ENCODE measurements around the gene TNNC2. TPM values are rescaled to one million over a fixed set of nuclear protein-coding genes. Genes with fewer than 3 reads are reported as not detected.
"Not testable (repeated sequence)": the region's sequence is repeated elsewhere in the genome, so short reads cannot be mapped to it uniquely, and the experiment has no call there.

The TNNC2 gene
- total RNA-seq, 6 experiments from 2014 or later, result not detected

DNA sequence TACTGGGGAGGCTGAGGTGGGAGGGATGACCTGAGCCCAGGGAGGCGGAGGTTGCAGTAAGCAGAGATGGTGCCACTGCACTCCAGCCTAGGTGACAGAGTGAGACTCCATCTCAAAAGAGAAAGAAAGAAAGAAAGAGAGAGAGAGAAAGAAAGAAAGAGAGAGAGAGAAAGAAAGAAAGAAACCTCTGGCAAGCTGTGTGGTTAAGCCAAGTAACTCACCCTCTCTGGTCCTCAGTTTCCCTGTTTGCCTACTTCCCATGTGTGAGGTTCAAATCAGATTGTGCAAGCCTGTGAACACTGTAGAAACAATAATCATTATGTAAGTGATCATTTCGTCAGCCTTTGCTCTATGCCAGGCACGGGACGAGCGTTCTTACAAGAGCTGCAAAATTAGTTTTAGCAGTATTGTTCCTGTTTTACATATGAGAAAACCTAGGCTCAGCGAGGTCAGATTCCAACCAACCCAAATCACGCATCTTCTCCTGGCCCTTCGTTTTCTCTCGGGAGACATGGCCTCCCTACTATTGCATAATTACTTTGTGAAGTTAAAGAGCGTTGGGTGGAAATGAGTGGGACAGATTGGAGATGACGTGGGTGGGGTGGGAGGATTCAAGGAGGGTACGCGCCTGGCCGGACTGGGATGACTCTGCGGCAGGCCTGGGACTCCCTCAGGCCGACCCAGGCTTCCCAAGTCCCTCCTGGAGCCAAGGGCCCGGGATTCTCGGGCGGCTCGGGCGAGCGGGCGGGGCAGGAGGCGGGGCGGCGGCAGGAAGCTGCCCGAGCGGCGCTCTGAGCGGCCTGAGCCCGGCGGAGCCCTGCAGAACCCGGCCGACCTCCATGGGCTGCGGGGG, 6.1 kb upstream of the TNNC2 start, which contains the start of gene SNX21:
TSS of gene SNX21 (plus strand) at position 770 of the 853 bp plus-strand sequence. CDS start 121 bp downstream, outside the sequence.
- Mint-ChIP-seq H3K36me3 (ENCODE audit: low read depth) (peaks cover 13% of the 10 kb centered on the region; the same call in 1 of the 2 replicates), H3K4me1 (ENCODE audit: low read depth) (peaks cover 42% of the 10 kb centered on the region)

DNA sequence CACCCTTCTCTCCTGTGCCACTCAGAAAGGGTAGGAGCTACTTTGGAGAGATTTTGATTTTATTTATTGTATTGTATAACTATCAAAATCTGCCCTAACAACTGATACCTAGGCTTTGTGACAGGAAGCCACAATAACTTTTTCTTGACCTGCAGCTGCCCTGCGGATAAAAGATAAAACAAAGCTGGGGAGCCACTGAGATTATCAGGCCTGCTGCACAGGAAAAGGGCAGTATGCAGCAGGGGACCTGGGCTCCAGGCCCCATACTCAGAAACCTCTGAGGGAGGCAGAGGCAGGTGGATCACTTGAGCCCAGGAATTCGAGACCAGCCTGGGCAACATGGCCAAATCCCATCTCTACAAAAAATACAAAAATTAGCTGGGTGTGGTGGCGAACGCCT, 5.5 kb upstream of the TNNC2 start:
- TF ChIP-seq, protein P1, sequence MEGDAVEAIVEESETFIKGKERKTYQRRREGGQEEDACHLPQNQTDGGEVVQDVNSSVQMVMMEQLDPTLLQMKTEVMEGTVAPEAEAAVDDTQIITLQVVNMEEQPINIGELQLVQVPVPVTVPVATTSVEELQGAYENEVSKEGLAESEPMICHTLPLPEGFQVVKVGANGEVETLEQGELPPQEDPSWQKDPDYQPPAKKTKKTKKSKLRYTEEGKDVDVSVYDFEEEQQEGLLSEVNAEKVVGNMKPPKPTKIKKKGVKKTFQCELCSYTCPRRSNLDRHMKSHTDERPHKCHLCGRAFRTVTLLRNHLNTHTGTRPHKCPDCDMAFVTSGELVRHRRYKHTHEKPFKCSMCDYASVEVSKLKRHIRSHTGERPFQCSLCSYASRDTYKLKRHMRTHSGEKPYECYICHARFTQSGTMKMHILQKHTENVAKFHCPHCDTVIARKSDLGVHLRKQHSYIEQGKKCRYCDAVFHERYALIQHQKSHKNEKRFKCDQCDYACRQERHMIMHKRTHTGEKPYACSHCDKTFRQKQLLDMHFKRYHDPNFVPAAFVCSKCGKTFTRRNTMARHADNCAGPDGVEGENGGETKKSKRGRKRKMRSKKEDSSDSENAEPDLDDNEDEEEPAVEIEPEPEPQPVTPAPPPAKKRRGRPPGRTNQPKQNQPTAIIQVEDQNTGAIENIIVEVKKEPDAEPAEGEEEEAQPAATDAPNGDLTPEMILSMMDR (IDR thresholded peaks at IDR 0.05), result no peak
- Mint-ChIP-seq H3K4me3 (peak overlapping the region; percentile 91), H3K36me3 (ENCODE audit: low read depth) (peaks cover 13% of the 10 kb centered on the region; the same call in 1 of the 2 replicates), H3K9me3 (no peaks in the 10 kb centered on the region), H3K27me3 (ENCODE audit: insufficient read depth) (peaks cover 3% of the 10 kb centered on the region), H3K4me1 (ENCODE audit: low read depth) (peaks cover 42% of the 10 kb centered on the region), H3K27ac (peak overlapping the region; percentile 96)
- no peak for DNase-seq

More for the DNA sequence above, 6.1 kb upstream of the TNNC2 start, which contains the start of gene SNX21:
- Mint-ChIP-seq H3K9me3 (no peaks in the 10 kb centered on the region), H3K27me3 (ENCODE audit: insufficient read depth) (peaks cover 3% of the 10 kb centered on the region), H3K4me3 (peak within 1 kb of the TSS; percentile 91), H3K27ac (peak within 1 kb of the TSS; percentile 96)
- TF ChIP-seq, protein P1 (IDR thresholded peaks at IDR 0.05), result no peak
- peak; percentile 90 for DNase-seq

DNA sequence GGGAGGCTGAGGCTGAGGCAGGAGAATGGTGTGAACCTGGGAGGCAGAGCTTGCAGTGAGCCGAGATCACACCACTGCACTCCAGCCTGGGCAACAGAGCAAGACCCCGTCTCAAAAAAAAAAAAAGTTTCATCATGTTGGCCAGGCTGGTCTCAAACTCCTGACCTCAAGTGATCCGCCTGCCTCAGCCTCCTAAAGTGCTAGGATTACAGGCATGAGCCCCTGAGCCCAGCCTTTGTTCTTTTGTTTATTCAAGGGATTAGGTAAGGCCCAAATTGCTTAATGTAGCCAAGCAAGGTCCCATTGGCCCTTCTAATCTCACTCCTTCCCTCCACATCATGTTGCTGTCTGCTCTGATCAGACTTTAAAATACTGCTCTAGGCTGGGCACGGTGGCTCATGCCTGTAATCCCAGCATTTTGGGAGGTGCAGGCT, 2.6 kb upstream of the TNNC2 start:
- not testable (repeated sequence) for H3K27ac Mint-ChIP-seq; H3K9me3 Mint-ChIP-seq; H3K27me3 Mint-ChIP-seq (ENCODE audit: insufficient read depth)

DNA sequence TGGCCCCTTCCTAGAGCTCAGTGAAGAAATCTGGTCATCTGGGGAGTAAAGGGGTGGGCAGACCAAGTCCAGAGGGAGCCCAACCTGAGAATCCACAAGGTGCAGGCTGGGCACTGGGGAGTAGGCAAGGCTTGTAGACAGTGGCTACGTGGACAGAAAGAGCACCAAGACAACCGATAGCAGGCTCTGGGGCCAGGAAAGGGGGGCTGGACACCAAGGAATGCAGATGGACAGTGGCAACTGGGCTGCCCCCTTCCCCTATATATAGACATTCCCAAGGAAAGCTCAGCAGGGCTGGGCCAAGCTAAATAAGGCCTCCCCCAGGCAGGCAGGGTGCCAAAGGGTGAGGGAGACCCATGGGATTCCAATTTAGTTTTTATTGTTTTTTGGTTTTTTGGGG, 1.5 kb upstream of the TNNC2 start:
- peaks cover 6% of the 10 kb centered on the region for H3K27me3 Mint-ChIP-seq (ENCODE audit: insufficient read depth)

More for the DNA sequence above, 2.6 kb upstream of the TNNC2 start:
- H3K36me3 Mint-ChIP-seq (ENCODE audit: low read depth); DNase-seq; H3K4me3 Mint-ChIP-seq: not testable (repeated sequence)
- H3K4me1 Mint-ChIP-seq (ENCODE audit: low read depth), result peaks cover 27% of the 10 kb centered on the region

DNA sequence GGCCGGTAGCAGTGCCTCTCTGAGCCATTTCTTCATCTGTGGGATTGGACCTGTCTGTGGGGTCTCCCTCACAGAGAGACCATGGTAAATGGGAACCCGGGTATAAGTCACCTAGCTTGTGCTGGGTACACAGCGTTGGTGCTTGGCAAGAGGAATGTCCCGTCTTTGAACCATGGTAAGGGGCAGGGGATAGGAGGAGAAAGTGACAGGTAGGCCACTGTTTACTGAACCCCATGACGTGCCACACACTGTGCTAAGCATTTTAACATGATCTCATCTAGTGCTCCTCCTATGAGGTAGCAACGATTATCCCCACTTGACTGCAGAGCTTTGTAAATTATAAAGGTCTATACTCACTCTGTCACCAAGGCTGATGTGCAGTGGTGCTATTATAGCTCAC, 600 bp upstream of the TNNC2 start:
- Mint-ChIP-seq H3K27ac (no peak overlapping the region), H3K36me3 (ENCODE audit: low read depth) (no peaks in the 10 kb centered on the region)

More for the DNA sequence above, 1.5 kb upstream of the TNNC2 start:
- Mint-ChIP-seq H3K36me3 (ENCODE audit: low read depth) (no peaks in the 10 kb centered on the region), H3K9me3 (no peaks in the 10 kb centered on the region), H3K27ac (no peak overlapping the region), H3K4me3 (no peak overlapping the region), H3K4me1 (ENCODE audit: low read depth) (peaks cover 33% of the 10 kb centered on the region)
- no peak for DNase-seq
- TF ChIP-seq, protein P1 (IDR thresholded peaks at IDR 0.05), result no peak

More for the DNA sequence above, 600 bp upstream of the TNNC2 start:
- Mint-ChIP-seq H3K4me1 (ENCODE audit: low read depth) (peaks cover 32% of the 10 kb centered on the region), H3K9me3 (no peaks in the 10 kb centered on the region), H3K4me3 (no peak overlapping the region), H3K27me3 (ENCODE audit: insufficient read depth) (peaks cover 6% of the 10 kb centered on the region)
- DNase-seq, result no peak
- TF ChIP-seq, protein P1 (IDR thresholded peaks at IDR 0.05), result no peak
